Measurements from ENCODE around the gene MAN2B2.
A peak's percentile ranks its signal among the peaks of the same experiment; 100 is the strongest.

Gene MAN2B2

DNA sequence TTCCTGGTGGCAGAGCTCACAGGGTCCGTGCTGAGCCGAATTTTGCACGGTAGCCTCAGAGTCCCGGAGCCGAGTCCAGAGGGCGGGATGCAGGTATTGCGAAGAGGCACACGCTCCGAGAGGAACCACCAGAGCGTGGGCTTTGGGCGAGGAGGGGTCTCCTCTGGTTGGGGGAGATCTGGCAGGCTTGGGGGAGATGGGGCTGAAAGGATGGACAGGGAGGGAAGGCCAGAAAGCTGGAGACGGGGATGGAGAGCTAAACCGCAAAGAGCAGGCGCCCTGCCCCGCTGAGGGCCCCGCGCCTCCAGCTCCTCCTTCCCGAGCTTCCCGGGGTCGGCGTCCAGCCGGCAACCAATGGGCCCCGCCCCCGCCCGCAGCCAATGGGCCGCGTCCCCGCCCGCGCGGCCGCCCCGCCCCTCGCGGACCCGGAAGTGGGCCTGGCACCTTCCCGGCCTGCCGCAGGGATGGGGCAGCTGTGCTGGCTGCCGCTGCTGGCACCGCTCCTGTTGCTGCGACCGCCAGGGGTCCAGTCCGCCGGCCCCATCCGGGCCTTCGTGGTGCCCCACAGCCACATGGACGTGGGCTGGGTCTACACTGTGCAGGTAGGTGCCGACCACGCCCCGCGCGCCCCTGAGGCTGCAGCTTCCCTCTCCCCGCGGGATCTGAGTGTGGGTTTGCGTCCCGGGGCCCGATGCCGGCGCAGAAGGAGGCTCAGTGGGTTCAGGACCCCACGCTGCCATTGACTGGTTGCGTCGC is at the start of gene MAN2B2:
TSS of gene MAN2B2 (plus strand) at position 443 of the 756 bp plus-strand sequence. CDS start at position 465, 22 bp downstream.
- peak; percentile 60 for DNase-seq (ENCODE audit: low read depth)

GRCh38 chr4:6525474-6525873 is 49.5 kb upstream of the MAN2B2 start:
- DNase-seq (ENCODE audit: low read depth) = no peak

DNA sequence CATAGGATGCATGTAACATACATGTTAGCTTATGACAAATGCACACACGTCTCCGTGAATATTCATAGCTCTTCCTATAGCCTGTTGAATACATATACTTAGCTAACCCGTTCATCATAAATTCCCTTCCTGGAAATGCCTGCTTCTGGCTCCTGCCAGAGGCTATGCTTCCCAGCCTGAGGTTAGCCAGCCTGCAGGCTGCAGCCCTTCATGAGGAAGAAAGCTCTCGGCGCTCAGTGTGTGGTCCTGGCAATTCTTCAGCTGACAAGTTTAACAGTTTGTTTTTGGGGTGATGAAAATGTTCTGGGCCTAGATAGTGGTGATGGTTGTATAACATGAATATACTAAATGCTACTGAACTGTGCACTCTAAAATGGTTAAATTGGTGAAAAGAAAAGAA is 48.8 kb upstream of the MAN2B2 start:
- DNase-seq (ENCODE audit: low read depth) = no peak

GRCh38 chr4:6526671-6527091 is 48.3 kb upstream of the MAN2B2 start:
- DNase-seq (ENCODE audit: low read depth) = no peak

DNA sequence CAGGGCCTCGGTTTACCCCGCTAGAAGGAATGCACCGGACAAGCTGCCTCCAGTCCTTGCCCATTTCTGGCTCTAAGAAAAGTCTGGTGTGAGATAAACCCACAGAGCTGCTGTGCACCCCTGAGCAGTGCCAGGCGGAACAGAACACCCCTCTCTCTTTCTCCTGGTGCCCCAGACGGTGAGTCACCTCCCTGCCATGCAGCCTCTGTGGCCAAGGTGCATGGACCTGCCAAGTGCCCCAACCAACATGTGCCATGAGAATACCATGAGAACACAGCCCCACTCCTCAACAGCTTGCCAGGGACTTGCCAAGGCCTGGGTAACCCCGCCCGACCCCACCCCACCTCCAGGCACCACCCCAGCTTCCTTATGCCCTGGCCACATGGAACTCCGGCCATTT is 47.7 kb upstream of the MAN2B2 start:
- no peak for DNase-seq (ENCODE audit: low read depth)

- no peak for DNase-seq (ENCODE audit: low read depth)
These were observed 47.0 kb upstream of the MAN2B2 start for GRCh38 chr4:6527683-6528595.

DNA sequence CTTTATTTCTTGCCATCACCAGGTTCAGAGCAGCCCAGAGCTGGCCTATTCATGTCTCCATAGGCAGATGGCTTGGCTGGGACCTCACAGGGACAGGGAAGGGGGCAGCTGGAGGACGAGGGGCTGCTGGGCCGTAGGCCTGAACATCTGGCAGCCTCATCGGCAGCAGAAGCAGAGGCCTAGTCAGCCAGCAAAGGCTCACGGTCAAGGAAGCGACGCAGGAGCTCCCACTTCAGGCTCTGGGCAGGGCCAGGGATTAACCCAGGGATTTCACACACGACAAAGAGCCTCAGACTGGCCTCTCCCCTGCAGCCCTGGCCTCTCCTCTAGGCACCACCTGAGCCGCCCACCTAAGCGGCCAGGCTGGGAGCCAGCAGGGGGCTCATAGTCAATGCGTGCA is 46.0 kb upstream of the MAN2B2 start:
- DNase-seq (ENCODE audit: low read depth) = no peak

- DNase-seq (ENCODE audit: low read depth) = no peak
These were observed 44.7 kb upstream of the MAN2B2 start for GRCh38 chr4:6530301-6530700.

DNA sequence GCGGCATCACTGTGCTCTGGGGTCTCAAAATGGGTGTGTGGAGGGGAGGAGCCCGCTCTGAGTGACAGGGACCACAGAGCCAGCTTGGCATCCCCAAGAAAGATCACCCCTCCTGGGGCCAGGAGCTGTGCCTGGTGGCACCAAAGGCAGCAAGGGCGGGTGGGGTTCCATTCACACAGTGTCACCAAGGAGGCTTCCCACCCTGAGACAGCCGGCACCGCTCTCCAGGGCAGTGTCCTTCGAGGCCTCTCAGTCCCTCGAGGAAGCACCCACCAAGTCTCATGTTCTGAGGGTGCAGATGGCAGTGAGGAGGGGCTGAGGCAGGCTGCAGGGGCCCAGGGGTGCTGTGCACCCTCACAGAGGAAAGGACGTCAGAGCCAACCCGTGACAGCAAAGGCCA is 44.0 kb upstream of the MAN2B2 start:
- no peak for DNase-seq (ENCODE audit: low read depth)

DNA sequence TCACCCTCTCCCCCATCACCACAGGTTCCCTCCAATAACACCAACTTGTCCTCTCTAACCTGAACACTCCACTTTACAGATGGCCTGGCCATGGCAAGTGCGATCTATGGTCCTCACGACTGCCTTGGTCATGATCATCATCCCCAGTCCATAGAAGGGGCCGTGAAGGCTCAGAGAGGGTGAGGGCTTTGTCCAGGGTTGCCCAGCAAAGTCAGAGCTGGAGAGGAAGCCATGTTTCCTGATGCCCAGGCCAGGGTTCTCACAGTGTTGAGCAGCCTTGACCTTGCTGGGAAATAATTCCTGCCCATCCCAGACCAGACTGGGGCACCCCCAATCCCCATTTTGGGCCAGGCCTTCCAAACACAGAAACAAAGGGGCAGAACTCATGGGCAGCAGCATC is 42.9 kb upstream of the MAN2B2 start:
- DNase-seq (ENCODE audit: low read depth) = no peak

DNA sequence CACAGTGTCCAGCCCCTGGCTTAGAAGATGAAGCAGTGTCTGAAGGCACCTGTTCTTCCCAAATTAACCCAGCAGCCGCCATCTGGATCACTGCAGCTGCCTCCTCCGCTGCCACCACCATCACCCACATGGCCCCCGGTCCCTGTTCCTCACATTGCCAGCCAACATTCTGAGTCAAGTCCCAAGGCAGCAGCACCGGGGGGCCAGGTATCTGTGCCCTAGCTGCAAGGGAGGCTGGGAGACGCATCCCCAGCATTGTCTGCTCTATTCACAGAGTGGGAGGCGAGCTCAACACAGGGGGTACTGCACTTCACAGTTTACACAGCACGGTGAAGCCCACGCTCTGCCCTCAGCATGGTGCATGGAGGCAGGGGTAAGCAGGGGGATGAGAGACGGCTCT is 42.3 kb upstream of the MAN2B2 start:
- no peak for DNase-seq (ENCODE audit: low read depth)

DNA sequence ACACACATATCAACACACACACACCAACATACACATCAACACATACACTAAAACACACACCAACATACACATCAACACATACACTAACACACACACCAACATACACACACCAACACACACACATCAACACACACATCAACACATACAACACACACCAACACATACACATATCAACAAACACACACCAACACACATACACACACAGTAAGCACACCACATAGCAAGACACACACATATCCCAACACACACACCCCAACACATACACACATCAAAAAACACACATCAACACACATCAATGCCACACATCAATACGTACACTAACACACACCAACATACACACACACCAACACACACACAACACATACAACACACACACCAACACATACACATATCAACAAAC is 40.9 kb upstream of the MAN2B2 start:
- DNase-seq (ENCODE audit: low read depth) = no peak

DNA sequence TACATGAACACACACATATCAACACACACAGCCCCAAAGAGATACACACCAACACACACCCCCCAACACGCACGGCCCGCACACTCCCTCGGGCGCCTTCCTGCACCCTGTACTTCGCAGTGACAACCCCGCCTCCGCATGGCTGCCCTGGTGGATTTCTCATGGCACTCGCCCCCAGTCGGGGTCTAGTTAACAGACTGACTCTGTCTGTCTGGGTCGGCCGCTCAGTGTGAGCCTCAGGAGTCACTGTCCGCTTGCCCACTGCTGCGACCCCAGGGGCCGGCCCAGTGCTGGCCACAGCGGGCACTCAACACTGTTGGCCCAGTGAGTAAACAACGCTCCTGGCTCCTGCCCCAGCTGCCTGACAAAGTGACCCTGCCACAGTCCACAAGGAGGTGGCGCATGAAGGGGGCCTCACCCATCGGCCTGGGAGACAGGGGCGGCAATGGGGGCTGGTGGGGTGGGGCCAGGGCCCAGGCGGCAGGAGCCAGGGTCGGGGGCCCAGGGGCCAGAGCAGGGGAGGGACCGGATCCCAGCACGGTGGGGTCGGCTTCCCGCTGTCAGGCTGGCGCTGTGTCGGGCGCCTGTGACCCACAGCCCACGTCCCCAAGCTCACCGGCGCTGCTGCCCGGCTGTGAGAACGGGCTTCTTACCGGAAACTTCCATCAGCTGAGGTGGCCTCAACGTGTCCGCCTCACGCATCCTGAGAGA is 40.2 kb upstream of the MAN2B2 start:
- no peak for DNase-seq (ENCODE audit: low read depth)

GRCh38 chr4:6535329-6535692 is 39.7 kb upstream of the MAN2B2 start:
- no peak for DNase-seq (ENCODE audit: low read depth)

- DNase-seq (ENCODE audit: low read depth) = no peak
These were observed 39.3 kb upstream of the MAN2B2 start for GRCh38 chr4:6535706-6536105.

DNA sequence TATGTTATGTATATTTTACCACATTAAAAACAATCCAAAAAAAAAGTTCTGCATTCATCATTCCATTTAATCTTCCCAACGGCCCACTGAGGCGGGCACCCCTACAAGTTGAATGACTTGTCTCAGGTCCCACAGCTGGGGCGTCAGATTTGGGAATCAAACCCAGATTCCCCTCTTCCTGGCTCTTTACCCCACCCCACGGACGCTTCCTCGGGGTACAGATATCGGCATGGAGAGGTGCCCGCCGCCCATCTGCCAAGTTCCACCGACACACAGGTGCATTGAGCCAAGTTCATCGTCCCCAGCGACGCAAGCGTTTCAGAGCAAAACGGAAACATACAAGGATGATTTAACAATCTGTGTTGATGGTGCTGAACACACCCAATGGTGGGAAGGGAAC is 36.9 kb upstream of the MAN2B2 start:
- no peak for DNase-seq (ENCODE audit: low read depth)

DNA sequence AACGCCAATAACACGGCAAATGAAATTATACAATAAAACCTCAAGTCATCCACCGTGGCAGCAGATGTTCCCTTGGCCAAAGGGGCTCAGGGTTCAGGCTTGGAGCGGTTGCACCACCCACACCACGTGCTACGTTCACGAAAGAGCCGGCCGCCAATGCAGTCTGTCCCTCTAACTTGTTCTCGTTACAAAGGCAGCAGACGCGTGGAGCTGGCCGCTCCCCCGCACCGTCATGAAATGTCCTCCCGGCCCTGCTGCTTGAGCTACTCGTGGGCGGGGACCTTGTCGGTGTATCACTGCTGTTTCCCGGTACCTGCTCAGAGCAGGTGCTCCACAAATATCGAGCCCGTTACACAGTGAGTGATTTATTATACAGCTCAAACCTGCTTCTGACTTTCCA is 36.4 kb upstream of the MAN2B2 start:
- no peak for DNase-seq (ENCODE audit: low read depth)

- DNase-seq (ENCODE audit: low read depth) = no peak
These were observed 35.8 kb upstream of the MAN2B2 start for GRCh38 chr4:6539009-6539764.

DNA sequence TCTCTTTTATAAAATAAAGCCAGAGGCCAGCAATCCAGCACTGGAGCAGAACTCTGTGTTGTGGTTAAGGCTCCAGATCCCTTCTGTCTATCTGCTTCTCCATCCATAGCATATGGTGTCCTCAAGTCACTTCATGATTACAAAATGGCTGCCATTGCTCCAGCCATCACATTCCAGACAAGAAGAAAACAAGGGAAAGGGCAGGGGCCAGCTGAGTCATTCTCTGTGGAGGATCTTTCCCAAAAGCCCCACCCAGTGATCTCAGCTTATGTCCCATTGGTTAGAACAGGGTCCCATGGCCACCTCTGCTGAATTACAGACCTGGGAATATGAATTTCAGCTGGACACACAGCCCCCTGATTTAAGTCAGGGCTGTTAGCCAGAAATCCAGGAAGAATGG is 34.1 kb upstream of the MAN2B2 start:
- DNase-seq (ENCODE audit: low read depth) = no peak

GRCh38 chr4:6541789-6542188 is 33.2 kb upstream of the MAN2B2 start:
- DNase-seq (ENCODE audit: low read depth) = no peak

- DNase-seq (ENCODE audit: low read depth) = no peak
These were observed 32.0 kb upstream of the MAN2B2 start for GRCh38 chr4:6542951-6543350.

GRCh38 chr4:6546091-6546490 is 28.9 kb upstream of the MAN2B2 start:
- no peak for DNase-seq (ENCODE audit: low read depth)
